ENCODE data around the gene ACTL8.

ACTL8 gene

DNA sequence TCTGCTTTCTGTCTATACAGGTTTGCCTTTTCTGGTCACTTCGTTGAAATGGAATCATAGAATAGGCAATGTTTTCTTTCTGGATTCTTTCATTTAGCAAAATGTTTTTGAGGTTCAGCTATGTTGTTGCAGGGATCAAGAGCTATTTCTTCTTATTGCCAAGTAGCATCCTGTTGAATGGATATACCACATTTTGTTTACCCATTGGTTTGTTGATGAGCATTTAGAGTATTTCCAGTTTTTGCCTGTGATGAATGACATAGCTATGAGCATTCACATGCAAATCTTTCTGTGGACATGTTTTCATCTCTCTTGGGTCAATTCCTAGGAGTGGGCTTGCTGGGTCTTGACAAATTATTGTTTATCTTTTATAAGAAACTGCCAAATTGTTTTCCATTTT lies 115.5 kb downstream of the ACTL8 start:
- DNase-seq (ENCODE audit: extremely low spot score): no peak
- POLR2A ChIA-PET: no interaction called here
- TF ChIP-seq, protein P1, sequence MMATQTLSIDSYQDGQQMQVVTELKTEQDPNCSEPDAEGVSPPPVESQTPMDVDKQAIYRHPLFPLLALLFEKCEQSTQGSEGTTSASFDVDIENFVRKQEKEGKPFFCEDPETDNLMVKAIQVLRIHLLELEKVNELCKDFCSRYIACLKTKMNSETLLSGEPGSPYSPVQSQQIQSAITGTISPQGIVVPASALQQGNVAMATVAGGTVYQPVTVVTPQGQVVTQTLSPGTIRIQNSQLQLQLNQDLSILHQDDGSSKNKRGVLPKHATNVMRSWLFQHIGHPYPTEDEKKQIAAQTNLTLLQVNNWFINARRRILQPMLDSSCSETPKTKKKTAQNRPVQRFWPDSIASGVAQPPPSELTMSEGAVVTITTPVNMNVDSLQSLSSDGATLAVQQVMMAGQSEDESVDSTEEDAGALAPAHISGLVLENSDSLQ (IDR thresholded peaks at IDR 0.05): no peak
- no peak for TF ChIP-seq FOXK2 (IDR thresholded peaks at IDR 0.05)
- CTCF ChIA-PET: no interaction called here

DNA sequence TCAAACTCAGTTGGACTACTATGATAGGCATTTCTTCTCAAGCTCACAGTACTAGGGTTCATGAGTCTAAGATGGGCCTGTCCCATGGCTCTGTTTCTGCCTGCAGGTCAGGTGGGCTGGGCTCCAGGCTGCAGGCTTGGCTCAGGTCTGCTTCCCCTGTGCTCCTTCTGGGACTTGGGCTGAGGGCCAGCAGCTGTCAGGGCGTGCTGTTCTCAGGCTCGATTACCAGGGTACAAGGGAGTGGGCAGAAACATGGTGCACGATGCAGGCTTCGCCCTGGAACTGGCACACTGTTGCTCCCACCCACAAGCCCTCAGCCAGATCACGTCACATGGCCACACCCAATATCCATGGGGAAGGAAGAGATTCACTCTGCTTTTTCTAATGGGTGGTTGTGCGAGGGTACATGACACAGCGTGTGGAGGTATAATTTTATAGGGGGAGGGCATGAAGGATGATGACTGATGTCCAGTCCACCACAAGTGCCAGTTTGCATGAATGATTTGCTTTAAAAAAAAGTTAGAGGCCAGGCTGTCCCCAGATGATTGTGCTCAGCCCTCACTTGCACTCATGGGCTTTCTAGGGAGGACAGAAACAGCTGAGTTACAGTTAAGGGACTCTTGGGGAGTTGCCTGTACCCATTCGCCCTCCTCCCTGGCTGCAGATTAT lies 118.0 kb downstream of the ACTL8 start:
- ChIA-PET POLR2A (no interaction called here), CTCF (no interaction called here)
- no peak for TF ChIP-seq HDGF (IDR thresholded peaks at IDR 0.05; ENCODE audit: borderline replicate concordance)
- TF ChIP-seq SUZ12 (IDR thresholded peaks at IDR 0.05): no peak
- no peak for TF ChIP-seq FOXM1 (IDR thresholded peaks at IDR 0.05; ENCODE audit: borderline replicate concordance)
- DNase-seq (ENCODE audit: extremely low spot score): no peak

DNA sequence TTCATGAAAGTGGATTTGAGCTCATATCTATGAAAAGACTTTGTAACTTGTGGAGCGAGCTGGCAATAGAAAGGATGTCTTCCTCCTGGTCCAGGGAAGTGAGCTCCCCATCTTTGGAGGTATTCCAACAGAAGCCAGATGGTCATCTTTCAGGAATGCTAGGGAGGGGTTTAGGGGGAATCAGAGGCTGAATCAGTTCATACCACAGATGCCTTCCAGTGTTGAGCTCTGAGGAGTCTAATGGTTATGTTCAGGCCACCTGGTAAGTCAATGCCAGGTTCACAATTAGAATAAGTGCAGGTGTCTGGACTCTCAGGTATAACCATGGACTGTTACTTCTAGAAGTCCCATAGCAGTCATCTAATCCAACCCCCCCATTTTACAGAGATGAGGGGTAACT lies 119.1 kb downstream of the ACTL8 start:
- ChIA-PET CTCF (no interaction called here), POLR2A (no interaction called here)
- DNase-seq (ENCODE audit: extremely low spot score): no peak
- TF ChIP-seq NFRKB (IDR thresholded peaks at IDR 0.05) (no peak), CTBP1 (IDR thresholded peaks at IDR 0.05; ENCODE audit: borderline replicate concordance) (no peak), ARNT (IDR thresholded peaks at IDR 0.05) (no peak), SP1 (IDR thresholded peaks at IDR 0.05) (no peak), ELF4 (IDR thresholded peaks at IDR 0.05) (no peak), FOXM1 (IDR thresholded peaks at IDR 0.05; ENCODE audit: borderline replicate concordance) (no peak), FOXK2 (IDR thresholded peaks at IDR 0.05) (no peak), TARDBP (IDR thresholded peaks at IDR 0.05) (no peak), LEF1 (IDR thresholded peaks at IDR 0.05; ENCODE audit: borderline replicate concordance) (no peak), SUZ12 (IDR thresholded peaks at IDR 0.05) (no peak)
- TF ChIP-seq, protein P1 (IDR thresholded peaks at IDR 0.05): no peak

DNA sequence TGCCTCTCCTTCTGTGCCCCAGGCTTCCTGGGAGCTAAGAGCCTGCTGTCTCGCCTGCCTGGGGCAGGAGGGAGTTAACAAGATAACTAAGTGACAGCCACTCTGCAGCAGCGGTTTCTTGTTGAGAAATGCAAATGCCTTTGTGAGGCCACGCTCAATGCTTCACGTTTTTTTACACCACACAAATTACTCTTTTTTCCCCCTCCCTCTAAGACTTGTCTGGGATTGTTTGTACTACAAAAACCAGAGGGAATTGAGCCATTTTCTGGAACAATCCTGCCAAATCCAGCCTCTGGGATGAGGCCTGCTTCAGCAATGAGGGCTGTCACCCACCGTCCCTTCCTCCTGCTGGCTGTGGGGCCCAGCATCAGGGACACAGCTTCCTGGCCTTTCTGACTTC lies 119.6 kb downstream of the ACTL8 start:
- no peak for TF ChIP-seq SUZ12 (IDR thresholded peaks at IDR 0.05)
- no peak for TF ChIP-seq ELF4 (IDR thresholded peaks at IDR 0.05)
- CTCF ChIA-PET: no interaction called here
- no peak for DNase-seq (ENCODE audit: extremely low spot score)

DNA sequence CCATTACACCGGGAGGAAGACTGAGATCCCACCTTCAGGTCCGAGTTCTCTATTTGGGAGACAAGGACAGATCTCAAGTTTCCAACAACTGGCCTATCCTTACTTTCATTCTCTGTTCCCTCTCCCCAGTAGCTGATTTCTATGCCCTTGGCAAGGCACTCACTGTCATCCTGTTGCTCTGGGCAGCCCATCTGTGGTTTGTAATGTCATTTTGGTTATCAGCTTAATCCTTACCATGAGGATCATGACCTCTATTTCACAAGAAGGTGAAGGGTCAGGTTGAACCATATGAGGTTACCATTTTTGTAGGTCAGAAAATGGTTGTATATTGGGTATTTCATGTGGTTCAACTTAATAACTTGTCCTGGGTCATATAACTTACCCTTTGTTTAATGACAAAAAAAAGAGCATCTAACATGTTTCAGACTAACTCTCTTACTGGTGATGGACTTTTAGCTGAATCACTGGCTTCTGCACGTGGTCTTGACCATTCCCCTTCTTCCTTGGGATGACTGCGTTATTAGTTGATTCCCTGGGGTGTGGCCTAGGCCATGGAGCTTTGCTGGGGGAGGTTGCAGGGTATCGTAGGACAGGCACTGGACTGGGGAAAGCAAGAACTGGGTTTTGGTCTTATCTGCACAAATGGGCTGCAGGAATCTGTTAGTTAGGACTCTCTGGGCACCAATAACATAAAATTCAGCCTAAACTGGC lies 120.2 kb downstream of the ACTL8 start:
- DNase-seq (ENCODE audit: extremely low spot score): no peak
- CTCF ChIA-PET: interaction anchor here (0.6 kb wide), 1 partner anchor 213 kb away, joined by 3 read pairs; no protein-coding TSS in a partner anchor
- POLR2A ChIA-PET: no interaction called here
- no peak for TF ChIP-seq TARDBP (IDR thresholded peaks at IDR 0.05)
- no peak for TF ChIP-seq ELF4 (IDR thresholded peaks at IDR 0.05)
- no peak for TF ChIP-seq BHLHE40 (IDR thresholded peaks at IDR 0.05; ENCODE audit: borderline replicate concordance)
- TF ChIP-seq LEF1 (IDR thresholded peaks at IDR 0.05; ENCODE audit: borderline replicate concordance): no peak
- no peak for TF ChIP-seq SP1 (IDR thresholded peaks at IDR 0.05)
- no peak for TF ChIP-seq ARNT (IDR thresholded peaks at IDR 0.05)
- TF ChIP-seq, protein P1 (IDR thresholded peaks at IDR 0.05): no peak
- no peak for TF ChIP-seq SUZ12 (IDR thresholded peaks at IDR 0.05)
- TF ChIP-seq L3MBTL2 (conservative IDR thresholded peaks at IDR 0.05): no peak
- no peak for TF ChIP-seq FOXK2 (IDR thresholded peaks at IDR 0.05)
- no peak for TF ChIP-seq CTBP1 (IDR thresholded peaks at IDR 0.05; ENCODE audit: borderline replicate concordance)
- TF ChIP-seq HDGF (IDR thresholded peaks at IDR 0.05; ENCODE audit: borderline replicate concordance): no peak
- TF ChIP-seq FOXA1 (IDR thresholded peaks at IDR 0.05): no peak
- TF ChIP-seq NFRKB (IDR thresholded peaks at IDR 0.05): no peak
- no peak for TF ChIP-seq ZNF384 (IDR thresholded peaks at IDR 0.05)
- no peak for TF ChIP-seq FOXM1 (IDR thresholded peaks at IDR 0.05; ENCODE audit: borderline replicate concordance)

More for the DNA sequence above, 119.6 kb downstream of the ACTL8 start:
- POLR2A ChIA-PET: no interaction called here

DNA sequence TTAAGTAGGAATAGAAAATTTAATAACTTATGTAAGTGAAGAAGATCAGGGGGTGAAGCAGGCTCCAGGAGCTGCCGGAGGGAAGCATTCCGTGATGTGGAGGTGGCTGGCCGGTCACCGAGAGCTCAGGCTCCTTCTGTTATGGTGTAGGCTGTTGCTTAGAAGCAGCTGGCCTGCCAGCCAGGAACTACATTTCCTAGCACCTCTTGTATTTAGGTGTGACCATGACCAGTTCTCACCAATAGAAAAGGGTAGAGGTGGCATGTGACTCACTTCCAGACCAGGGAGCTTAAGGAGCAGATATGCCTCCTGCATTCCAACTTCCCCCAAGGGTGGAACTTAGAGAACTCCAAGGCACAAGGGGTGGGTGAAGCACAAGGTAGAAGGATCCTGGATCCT lies 120.7 kb downstream of the ACTL8 start:
- ChIA-PET CTCF (interaction anchor here (0.6 kb wide), 1 partner anchor 213 kb away, joined by 3 read pairs; no protein-coding TSS in a partner anchor), POLR2A (no interaction called here)
- no peak for DNase-seq (ENCODE audit: extremely low spot score)
- TF ChIP-seq ZNF384 (IDR thresholded peaks at IDR 0.05): no peak
- no peak for TF ChIP-seq ARNT (IDR thresholded peaks at IDR 0.05)
- no peak for TF ChIP-seq CTBP1 (IDR thresholded peaks at IDR 0.05; ENCODE audit: borderline replicate concordance)
- no peak for TF ChIP-seq ELF4 (IDR thresholded peaks at IDR 0.05)
- no peak for TF ChIP-seq SUZ12 (IDR thresholded peaks at IDR 0.05)
- no peak for TF ChIP-seq NFRKB (IDR thresholded peaks at IDR 0.05)
- TF ChIP-seq HDGF (IDR thresholded peaks at IDR 0.05; ENCODE audit: borderline replicate concordance): no peak
- TF ChIP-seq FOXA1 (IDR thresholded peaks at IDR 0.05): no peak
- no peak for TF ChIP-seq LEF1 (IDR thresholded peaks at IDR 0.05; ENCODE audit: borderline replicate concordance)
- no peak for TF ChIP-seq TARDBP (IDR thresholded peaks at IDR 0.05)
- TF ChIP-seq SP1 (IDR thresholded peaks at IDR 0.05): no peak
- TF ChIP-seq L3MBTL2 (conservative IDR thresholded peaks at IDR 0.05): no peak
- no peak for TF ChIP-seq FOXM1 (IDR thresholded peaks at IDR 0.05; ENCODE audit: borderline replicate concordance)

Data from HEK293T (cell line).